A673 (cell line): ENCODE data around the gene DNAJB13.

ENCODE experiments used
- EZH2 ChIP-seq: fragments of 200-600 bp; sonication (generic); IDR thresholded peaks from 2 replicates; pipeline ENCODE4 v1.6.1; 2017; ENCODE audit warnings: borderline replicate concordance, low read depth, mild to moderate bottlenecking, mixed read lengths, antibody characterized with exemption, low read length; ENCODE audit not compliant: poor library complexity, severe bottlenecking
- TF ChIP-seq, protein P1 (sequence below): fragments of 300-800, 200-600 bp; sonication (generic); conservative IDR thresholded peaks from 2 replicates; pipeline ENCODE4 v1.5.1; 2017; ENCODE audit warnings: low read depth, mild to moderate bottlenecking, antibody characterized with exemption, low read length, moderate library complexity, mixed read lengths

DNA sequence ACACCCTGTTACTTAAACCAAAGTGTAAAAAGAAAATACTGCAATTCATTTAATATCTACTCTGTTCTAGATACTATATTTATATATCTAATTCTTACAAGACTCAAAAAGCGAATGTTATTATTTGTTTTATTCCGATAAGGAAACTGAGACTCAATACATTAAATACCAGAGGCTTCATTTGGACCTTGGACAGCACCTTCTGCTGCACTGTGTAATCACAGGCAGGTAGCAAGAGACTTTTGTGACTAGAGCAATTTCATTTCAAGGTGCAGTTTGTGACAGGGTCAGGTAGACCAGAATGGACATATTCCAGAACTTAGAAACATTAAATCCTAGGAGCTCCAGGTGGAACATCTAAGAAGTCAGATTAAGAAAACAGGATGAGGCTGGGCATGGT lies 21.4 kb upstream of the DNAJB13 start:
- TF ChIP-seq EZH2 = no peak
- TF ChIP-seq, protein P1, sequence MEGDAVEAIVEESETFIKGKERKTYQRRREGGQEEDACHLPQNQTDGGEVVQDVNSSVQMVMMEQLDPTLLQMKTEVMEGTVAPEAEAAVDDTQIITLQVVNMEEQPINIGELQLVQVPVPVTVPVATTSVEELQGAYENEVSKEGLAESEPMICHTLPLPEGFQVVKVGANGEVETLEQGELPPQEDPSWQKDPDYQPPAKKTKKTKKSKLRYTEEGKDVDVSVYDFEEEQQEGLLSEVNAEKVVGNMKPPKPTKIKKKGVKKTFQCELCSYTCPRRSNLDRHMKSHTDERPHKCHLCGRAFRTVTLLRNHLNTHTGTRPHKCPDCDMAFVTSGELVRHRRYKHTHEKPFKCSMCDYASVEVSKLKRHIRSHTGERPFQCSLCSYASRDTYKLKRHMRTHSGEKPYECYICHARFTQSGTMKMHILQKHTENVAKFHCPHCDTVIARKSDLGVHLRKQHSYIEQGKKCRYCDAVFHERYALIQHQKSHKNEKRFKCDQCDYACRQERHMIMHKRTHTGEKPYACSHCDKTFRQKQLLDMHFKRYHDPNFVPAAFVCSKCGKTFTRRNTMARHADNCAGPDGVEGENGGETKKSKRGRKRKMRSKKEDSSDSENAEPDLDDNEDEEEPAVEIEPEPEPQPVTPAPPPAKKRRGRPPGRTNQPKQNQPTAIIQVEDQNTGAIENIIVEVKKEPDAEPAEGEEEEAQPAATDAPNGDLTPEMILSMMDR = no peak
